Stimulated activated CD8-positive, alpha-beta memory T cell treated with anti-CD3 and anti-CD28 coated beads, Interleukin-7, amount 100 ng/mL, for 48 hours (primary cell): Measurements from ENCODE around the gene CNKSR3.

Experiments used
- DNase-seq, 2 donors: peaks; one replicate each; pipeline ENCODE4 v3.0.0-alpha.2; 2020; ENCODE audit warnings: low read depth in 1 of 2; ENCODE audit errors: extremely low read depth in 1 of 2

The CNKSR3 gene

DNA sequence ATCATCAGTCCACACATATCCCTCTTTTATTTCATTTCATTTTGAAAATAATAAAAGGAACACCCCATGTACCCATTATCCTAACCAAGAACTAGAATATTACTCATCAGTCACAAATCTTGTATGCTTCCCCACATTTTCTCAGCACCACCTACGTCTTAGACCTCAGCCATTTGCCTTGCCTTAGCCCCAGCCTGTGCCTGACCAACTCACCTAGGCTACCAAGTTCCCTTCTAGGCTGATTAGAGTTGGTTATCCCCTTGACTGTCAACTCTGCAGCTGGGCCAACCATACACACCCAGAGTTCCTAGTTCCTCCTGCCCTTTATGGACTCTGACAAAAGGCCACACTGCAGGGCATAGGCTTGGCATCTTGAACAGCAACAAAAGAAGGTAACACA, 120.5 kb downstream of the CNKSR3 start:
- no peak for DNase-seq

DNA sequence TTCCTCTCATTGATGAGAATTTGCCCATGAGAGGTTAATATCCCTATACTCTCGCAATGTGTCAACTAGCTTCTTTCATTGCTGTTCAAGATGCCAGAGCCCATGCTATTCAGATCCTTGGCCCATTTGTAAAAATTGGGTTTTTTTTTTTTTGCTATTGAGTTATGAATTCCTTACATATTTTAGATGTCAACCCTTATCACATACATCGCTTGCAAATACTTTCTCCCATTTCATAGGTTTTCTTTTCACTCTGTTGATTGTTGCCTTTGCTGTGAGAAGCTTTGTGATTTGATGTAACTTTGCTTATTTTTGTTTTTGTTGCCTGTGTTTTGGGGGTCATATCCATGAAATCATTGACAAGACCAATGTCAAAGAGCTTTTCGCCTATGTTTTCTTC, 121.7 kb downstream of the CNKSR3 start:
- no peak for DNase-seq

DNA sequence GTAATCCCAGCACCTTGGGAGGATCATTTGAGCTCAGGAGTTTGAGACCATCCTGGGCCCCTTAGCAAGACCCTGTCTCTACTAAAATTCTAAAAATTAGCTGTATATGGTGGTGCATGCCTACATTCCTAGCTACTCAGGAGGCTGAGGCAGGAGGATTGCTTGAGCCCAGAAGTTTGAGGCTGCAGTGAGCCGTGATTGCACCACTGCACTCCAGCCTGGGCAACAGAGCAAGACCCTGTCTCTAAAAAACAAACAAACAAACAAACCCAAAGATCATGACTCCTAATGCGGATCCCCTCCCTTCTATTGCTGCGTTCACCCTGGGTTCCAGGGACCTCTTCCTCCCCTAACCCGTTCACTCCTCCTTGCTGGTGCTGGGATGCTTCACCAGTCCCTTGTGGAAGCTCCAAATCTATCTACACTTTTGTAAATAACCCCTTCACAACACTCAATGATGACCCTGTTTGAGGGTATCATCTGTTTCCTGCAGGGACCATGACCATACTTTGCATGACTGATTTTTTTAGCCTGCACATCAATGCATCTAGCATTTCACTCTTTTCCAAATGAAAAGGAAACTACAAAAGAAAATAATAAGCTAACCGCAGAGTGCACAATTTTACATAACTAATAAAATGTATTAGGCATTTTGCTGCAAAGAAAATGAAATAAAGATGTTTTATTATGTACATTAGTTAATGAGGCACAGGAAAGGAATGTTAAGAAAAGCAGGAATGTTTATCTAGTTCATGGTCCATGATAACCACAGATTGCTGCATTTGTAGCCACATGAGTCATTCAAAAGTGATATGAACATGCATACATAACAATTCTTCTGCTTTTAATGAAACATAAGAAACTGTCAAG, 123.4 kb downstream of the CNKSR3 start:
- DNase-seq = no peak

DNA sequence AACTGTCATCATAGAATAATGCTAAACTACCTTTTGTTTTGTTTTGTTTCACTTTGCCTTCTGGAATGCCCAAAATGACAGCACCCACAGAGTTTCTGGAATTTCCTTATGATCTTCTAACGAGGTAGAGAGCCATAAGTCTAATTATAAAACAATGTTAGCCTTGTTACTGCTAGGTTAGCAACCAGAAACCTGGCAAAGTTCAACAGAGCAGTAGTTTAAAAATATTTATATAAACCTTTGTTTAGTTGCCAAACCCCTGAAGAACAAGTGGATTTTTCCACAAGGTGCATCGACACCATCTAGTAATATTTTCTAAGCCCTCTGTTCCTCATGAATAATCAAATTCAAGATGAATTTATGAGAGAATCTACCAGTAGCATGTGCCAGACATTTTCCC, 126.3 kb downstream of the CNKSR3 start:
- DNase-seq = no peak

DNA sequence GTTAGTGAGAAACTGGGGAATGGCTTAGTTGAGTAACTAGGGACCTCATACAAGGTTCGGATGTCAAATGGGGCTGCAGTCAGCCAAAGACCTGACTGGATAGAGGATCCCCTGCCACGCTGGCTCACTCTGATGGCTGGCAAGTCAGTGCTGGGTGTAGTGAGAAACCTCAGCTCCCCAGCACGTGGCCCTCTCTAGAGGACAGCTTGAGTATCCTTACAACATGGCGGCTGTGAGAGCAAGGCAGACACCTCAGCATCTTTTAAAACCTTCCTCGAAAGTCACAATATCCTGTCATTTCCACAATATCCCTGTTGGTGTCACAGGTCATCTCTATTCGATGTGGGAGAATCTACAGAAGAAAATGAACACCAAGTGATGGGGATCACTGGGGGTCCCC, 127.2 kb downstream of the CNKSR3 start:
- no peak for DNase-seq

DNA sequence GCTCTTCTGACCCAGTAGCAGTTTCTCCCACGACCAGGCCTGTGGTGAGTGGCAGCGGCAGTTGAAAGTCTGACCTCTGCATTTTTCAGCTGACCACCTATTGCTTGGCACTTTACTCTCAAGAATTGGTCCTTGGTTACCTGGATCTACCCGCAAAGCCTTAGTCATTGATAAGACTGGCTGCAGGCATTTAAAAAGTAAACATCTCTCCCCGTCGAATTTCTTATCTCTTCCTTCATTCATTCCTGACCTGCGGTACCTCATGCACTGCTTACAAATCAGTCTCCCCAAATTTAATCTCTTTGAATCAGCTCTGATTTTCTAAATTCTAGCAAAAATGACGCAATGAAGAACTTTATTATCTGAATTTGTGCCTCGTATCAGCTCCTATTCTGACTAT, 127.7 kb downstream of the CNKSR3 start:
- no peak for DNase-seq

DNA sequence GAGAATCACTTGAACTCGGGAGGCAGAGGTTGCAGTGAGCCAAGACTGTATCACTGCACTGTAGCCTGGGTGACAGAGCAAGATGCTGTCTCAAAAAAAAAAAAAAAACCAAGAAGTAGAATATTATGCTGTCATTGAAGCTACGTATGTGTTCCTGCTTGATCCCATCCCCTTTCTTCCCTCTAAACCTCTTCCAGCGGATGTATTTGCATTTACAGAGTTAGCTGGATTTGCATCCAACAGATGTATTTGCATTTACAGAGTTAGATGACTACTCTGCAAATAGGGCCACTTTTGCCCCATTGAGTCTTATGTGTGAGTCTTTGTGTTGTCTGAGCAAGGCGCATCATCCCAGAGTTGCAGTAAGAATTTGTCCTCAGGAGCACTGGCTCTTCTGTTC, 128.9 kb downstream of the CNKSR3 start:
- DNase-seq = no peak

DNA sequence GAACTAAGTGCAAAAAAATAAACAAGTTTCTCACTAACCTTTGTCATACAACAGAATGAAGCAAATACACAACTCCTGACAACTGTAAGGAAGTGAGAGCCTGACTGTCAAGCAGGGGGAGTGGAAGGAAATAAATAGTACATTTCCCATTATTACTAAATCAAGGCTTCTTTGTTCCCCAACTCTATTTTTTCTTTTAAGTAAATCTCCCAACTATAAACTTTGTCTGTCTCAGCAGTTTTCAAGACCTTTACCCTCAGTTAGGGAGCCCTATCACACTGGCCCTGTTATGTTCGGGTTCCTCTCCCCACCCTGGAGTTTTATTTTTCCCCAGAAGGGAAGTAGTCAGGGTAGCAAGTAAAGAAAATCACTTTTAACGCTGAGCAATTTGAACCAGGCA, 129.7 kb downstream of the CNKSR3 start:
- no peak for DNase-seq

DNA sequence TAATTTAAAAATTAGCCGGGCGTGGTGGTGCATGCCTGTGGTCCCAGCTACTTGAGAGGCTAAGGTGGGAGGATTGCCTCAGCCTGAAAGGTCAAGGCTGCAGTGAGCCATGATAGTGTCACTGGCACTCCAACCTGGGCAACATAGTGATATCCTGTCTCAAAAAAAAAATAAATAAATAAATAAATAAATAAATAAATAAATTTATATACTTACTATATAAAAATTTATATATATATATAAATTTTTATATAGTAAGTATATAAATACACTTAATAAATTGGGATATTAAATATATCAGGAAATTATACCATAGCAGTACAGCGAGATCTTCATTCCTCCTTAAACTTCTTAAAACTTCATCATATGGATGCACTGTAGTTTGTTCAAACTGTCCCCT, 130.9 kb downstream of the CNKSR3 start:
- no peak for DNase-seq

DNA sequence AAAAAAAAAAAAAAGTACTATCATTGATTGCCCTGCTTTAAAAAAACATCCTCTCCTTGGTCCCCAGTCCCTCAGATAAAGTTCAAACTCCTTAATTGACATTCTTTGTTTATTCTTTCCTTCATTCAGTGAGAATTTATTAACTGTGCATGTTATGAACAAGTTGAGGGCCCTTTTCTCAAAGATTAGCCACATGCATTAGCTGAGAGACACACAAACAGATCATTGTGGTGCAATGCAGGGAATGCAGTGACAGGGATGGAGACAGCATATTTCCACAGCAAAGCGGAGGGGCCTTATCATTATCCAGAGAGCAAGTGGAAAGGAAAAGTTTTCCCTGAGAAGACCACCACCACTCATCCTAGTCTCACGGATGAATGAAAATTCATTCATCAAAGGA, 132.0 kb downstream of the CNKSR3 start:
- DNase-seq = no peak

DNA sequence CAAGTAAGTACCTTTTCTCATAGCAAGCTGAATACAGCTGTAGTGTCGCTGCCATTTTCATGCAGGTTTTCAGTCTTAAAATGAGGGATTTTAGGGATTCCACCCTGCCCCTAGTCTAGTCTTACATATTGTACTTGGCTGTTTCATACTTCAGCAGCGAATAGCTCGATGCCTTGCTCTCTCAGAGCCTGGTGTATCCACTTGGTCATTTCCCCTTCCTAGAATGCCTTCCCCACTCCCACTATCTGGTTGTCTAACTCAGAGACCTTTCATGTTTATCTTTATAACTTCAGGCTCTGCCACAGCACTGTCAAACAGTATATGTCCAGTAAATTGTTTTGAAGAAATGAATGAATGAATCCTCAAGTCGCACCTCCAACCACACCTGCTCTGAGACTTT, 132.8 kb downstream of the CNKSR3 start:
- no peak for DNase-seq

DNA sequence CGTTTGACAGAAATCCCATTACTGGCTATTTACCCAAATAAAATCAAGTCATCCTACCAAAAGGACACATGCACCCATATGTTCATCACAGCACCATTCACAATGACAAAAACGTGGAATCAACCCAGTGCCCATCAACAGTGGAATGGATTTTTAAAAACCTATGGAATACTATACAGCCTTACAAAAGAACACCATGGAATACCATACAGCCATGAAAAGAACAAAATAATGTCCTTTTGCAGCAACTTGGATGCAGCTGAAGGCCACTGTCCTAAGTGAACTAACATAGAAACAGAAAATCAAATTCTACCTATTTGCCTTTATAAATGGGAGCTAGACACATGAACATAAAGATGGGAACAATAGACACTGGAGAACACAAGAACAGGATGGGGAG, 136.5 kb downstream of the CNKSR3 start:
- DNase-seq = no peak

DNA sequence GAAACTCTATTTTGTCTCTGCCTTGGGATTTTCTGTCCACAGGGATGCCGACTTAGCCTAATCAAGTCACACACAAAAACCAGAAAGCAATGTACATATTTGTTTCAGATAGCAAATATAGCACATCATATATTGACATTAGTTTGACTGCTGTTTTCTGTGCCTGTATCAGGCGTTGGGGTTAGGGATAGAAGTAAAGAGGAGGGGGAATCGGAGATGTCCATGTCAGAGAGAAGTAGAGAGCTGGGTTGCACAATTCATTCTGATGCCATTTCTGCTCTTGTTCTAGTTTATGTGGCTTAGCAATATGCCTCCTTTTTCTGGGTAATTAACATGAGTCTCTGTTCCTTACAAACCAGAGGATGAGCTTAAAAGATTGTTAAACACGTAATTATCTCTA, 139.2 kb downstream of the CNKSR3 start:
- no peak for DNase-seq

DNA sequence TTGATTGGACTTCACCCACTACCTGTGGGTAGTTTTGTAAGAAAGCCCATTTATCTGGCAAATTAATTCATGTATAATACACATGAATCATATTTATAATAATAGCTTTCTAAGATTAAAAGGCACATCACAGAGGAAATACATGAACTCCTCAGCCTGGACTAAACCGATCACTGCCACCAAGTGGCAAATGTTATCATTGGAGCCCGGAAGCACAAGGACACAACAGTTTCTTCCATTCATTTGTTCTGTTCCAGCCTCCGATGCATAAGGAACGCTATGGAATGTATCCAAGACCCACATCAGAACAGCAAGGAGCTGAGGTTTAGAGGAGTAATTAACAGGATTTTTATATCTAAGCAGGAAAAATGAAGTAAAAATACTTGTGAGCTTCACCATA, 139.9 kb downstream of the CNKSR3 start:
- no peak for DNase-seq

DNA sequence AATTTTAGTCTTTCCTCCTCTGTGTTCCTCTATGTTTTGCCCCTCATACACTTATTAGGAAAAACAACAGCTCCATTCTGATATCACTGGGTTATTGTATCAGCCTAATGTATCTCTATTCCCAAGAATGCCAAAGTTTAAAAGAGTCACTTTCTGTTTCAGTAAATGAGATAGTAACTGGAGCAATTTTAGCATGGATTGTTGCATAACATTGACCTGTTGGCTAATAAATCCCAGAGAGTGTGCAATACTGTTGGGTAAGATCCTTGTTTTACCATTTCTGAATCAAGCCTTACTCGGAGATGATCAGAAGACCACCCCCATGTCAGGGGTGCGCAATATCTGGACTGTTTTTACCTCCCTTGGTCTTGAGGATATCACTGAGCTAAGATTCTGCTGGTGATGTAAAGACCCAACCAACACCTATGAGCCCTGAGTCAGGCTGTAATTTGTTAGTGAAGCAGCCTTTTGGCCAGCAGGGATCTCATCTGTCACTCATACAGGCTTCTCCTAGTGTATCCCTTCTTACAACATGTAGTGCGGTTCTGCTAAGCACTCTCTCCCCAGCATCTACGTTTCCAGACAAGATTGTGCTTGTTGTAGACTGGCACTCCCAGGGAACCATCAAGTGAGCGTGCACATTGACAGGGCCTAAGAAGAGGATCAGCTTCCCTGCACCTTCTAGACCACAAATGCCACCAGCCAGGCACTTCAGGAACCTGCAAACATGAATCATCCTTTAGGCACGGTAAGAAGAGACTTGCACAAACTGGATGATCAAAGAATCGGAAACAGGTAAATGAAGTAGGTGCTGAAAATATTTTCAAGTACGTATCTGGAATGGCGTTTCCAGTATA, 142.4 kb downstream of the CNKSR3 start:
- DNase-seq = no peak

DNA sequence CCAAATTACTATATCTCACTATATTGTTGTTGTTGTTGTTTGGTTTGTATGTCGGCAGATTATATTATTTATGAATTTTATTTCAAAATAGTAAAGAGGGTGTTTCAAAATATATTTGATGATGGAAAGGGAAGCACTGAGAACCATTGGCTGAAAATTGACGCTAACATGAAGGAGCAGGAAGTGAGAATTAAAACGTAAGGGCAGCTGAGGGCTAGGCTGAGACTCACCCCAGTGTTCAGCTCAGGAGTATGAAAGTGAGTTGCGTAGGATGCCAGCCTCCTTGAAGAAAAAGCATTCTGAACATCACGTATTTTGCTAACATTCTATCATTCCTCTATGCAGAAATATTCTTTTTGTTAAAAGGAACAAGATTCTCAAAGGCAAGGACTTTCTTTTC, 143.1 kb downstream of the CNKSR3 start:
- no peak for DNase-seq

DNA sequence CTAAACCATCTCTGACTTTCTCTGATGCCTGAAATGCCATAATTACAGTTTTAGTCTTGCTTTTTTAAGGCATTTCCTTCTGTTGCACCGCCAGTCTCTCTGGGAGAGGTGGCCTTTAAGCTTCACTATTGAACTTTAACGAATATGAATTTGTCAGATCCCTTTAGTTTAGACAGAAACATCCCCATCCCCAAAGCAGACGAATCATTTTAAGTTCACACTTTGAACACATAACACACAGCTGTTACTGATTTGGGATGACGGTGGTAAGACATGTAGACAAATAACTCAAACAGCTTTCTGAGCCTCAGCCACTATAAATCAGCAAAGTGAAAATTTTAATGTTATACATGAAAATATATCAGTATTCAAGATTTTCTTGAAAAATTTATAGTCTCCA, 146.7 kb downstream of the CNKSR3 start:
- DNase-seq = no peak

DNA sequence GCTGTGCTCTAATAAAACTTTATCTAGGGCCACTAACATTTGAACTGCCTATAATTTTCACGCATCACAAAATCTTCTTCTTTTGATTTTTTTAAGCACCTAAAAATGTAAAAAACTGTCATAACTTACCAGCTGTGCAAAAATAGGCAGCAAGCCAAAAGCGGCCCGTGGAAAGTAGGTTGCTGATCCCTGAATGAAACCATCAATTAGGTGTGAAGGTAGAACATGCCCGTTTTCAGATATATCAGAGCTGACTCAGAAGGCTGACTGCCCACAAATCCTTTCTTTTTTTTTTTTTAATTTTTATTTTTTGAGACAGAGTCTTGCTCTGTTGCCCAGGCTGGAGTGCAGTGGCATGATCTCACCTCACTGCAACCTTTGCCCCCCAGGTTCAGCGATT, 149.0 kb downstream of the CNKSR3 start:
- DNase-seq = no peak

DNA sequence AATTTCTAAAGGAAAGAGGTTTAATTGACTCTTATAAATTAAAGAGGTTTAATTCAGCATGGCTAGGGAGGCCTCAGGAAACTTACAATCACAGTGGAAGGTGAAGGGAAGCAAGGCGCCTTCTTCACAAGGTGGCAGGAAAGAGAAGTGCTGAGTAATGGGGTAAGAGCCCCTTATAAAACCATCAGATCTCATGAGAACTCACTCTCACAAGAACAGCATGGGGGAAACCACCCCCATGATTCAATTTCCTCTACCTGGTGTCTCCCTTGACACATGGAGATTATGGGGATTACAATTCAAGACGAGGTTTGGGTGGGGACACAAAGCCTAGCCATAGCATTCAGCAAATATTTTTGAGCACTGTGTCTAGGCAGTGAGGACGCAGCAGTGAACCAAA, 150.0 kb downstream of the CNKSR3 start:
- no peak for DNase-seq

DNA sequence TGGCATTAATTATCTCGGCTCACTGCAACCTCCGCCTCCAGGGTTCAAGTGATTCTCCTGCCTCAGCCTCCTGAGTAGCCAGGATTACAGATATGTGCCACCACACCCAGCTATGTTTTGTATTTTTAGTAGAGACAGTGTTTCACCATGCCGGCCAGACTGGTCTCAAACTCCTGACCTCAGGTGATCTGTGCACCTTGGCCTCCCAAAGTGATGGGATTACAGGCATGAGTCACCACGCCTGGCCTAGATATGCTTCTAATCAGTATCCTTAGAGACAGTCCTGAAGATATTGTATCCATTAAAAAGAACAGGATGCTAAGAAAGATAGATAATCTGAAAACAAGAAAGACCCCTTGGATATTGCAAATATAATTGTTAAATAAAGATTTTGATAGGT, 150.8 kb downstream of the CNKSR3 start:
- no peak for DNase-seq

DNA sequence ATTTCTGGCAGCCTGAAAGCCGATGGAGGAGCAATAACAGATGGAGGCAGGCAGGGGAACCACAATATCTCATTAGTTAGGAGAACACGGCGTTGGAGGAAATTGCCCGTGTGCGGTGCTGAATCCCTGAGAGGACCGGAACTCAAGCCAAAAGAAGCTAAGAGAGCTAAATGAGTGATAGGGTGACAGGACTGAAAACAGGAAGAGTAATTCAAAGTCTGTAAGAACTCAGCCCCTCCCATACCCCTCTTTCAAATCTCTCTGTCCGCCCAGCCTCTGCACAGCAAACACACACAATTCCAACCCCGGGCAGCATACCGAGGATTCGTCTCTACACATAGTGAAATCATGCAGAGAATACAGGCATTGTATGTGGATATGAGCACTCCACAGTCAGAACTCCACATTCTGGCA, 151.3 kb downstream of the CNKSR3 start:
- no peak for DNase-seq

DNA sequence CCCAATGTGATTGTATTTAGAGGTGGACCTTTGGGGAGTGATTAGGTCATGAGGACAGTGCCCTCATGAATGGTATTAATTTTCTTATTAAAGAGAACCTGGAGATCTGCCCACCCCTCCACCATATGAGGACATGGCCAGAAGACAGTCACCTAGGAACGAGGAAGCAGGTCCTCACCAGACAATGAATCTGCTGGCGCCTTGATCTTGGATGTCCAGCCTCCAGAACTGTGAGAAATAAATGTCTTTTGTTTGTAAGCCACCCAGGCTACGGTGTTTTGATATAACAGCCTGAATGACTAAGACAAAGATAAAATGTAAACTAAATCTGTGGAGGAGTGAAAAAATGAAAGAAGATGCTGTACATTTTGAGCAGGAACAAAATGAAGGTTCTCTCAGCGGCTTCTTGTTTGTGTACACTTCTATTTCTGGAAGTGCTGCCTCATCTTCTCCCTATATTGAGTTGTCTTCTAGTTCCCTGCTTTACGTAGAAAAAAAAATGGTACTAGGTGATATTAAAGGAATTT, 152.4 kb downstream of the CNKSR3 start:
- no peak for DNase-seq
